Cardiac fibroblast (primary cell): ENCODE measurements around the gene PDGFC.
"Not testable (repeated sequence)": the region's sequence is repeated elsewhere in the genome, so short reads cannot be mapped to it uniquely, and the experiment has no call there.

Experiments
- DNase-seq, 2 donors: peaks; one replicate each; pipeline versions ENCODE4 v3.0.0 to v3.0.0-alpha.2; 2010; ENCODE audit warnings: low read depth in 2 of 2
- H3K4me3 ChIP-seq, 2 donors: replicated peaks in 1 of 2; 1 replicate in 1 of 2; 2 replicates in 1 of 2; pipeline ENCODE4 v1.5.1; 2011; ENCODE audit warnings: low read depth in 2 of 2, low read length in 2 of 2, mild to moderate bottlenecking in 2 of 2, moderate library complexity in 1 of 2
- TF ChIP-seq, protein P1 (sequence below): IDR thresholded peaks from one replicate; pipeline ENCODE4 v1.5.1; 2011; ENCODE audit warnings: low read depth, mild to moderate bottlenecking, low read length, inconsistent platforms

The PDGFC gene

DNA sequence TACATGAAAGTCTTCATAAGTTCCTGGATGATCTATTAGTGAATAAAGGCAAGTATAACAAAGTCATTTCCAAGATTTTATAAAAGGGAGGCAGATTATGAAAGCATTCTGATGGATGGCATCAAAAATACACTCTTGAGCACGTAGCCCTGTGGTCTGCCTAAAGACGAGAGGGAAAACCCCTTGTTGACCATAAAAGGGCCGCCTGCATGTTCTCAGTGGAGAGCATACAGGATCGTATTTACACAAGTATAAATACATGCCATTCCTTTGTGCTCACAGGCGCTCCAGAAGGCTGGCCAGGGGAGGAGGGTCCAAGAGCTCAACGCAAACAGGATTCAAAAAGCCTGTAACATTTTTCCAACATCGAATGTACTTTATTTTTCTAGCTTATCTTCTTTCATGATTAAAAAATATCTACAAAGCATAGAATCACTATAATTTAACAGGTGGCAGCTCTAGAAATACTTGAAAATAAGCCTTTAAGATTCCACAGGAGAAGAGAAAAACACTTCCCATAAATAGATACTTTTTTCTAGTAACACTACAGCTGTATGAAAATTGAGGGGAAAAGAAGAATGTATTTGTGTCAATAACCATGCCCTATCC lies 29.6 kb downstream of the PDGFC start:
- DNase-seq = peak; percentile 81 to 97
- TF ChIP-seq, protein P1, sequence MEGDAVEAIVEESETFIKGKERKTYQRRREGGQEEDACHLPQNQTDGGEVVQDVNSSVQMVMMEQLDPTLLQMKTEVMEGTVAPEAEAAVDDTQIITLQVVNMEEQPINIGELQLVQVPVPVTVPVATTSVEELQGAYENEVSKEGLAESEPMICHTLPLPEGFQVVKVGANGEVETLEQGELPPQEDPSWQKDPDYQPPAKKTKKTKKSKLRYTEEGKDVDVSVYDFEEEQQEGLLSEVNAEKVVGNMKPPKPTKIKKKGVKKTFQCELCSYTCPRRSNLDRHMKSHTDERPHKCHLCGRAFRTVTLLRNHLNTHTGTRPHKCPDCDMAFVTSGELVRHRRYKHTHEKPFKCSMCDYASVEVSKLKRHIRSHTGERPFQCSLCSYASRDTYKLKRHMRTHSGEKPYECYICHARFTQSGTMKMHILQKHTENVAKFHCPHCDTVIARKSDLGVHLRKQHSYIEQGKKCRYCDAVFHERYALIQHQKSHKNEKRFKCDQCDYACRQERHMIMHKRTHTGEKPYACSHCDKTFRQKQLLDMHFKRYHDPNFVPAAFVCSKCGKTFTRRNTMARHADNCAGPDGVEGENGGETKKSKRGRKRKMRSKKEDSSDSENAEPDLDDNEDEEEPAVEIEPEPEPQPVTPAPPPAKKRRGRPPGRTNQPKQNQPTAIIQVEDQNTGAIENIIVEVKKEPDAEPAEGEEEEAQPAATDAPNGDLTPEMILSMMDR = no peak
- no peak overlapping the region for H3K4me3 ChIP-seq

DNA sequence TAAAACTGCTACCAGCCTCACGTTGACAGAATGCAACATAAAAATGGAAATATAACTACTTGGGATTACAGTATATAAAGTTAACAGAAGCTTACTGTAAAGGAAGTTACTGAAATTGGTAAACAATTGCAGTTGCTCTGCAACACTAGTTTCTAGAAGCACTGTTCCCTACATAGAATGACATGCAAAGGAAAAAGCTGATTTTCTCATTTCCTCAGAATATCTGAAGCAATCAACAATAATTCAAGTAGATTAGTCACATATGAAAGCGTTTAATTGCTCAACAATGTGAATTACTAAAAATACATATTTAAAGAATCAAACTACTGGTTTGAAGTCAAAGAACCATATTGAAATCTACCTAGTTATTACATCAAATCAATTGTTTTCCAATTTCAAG lies 31.8 kb downstream of the PDGFC start:
- TF ChIP-seq, protein P1 = no peak
- H3K4me3 ChIP-seq = no peak overlapping the region

DNA sequence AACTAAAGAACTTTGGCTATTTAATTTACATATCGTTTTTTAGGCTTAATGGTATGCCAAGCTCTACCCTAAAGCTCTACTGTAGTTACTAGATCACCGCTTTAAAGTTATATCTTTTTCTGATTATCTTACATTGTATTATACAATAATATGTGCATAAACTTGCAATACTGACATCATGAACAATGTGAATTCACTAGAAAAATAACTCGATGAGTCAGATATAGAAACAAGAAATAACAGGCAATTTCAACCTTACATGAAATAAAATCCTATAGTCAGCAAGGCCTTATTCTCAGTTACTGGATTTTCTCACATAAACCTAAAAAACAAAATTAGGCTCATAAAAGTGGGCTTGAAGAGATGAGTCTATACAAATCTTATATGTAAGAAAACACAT lies 32.5 kb downstream of the PDGFC start:
- DNase-seq = peak in 1 of 2 donors; percentile 52
- TF ChIP-seq, protein P1 = no peak
- no peak overlapping the region for H3K4me3 ChIP-seq

More for the DNA sequence above, 31.8 kb downstream of the PDGFC start:
- DNase-seq = peak in 1 of 2 donors; percentile 66

DNA sequence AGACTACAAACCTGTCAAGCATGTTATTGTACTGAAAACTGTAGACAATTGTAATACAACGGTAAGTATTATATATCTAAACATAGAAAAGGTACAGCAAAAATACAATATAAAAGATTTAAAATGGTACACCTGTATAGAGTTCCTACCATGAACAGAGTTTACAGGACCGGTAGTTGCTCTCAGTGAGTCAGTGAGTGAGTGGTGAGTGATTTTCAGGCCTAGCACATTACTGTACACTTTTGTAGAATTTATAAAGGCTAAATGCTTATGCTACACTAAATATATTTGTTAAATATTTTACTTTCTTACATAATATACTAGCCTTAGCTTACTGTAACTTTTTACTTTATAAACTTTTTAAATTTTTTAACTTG lies 37.4 kb downstream of the PDGFC start:
- no peak for DNase-seq
- TF ChIP-seq, protein P1 = no peak
- no peak overlapping the region for H3K4me3 ChIP-seq

DNA sequence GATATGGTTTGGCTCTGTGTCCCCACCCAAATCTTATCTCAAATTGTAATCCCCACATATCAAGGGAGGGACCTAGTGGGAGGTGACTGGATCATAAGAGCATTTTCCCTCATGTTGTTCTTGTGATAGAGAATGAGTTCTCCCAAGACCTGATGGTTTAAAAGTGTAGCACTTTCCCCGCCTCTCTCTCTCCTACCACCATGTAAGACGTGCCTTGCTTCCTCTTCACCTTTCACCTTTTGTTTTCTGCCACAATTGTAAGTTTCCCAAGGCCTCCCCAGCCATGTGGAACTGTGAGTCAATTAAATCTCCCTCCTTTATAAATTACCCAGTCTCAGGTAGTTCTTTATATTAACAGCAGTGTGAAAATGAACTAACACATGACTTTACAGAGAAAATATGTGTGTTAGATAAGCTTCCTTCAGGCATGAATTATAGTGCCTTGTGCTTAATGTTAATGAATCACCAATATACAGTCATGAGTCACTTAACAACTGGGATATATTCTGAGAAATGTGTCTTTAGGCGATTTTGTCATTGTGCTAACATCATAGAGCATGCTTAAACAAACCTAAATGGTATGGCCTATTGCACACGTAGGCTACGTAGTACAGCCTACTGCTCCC lies 37.9 kb downstream of the PDGFC start:
- H3K4me3 ChIP-seq = no peak overlapping the region
- DNase-seq = peak; percentile 49 to 84
- TF ChIP-seq, protein P1 = no peak

DNA sequence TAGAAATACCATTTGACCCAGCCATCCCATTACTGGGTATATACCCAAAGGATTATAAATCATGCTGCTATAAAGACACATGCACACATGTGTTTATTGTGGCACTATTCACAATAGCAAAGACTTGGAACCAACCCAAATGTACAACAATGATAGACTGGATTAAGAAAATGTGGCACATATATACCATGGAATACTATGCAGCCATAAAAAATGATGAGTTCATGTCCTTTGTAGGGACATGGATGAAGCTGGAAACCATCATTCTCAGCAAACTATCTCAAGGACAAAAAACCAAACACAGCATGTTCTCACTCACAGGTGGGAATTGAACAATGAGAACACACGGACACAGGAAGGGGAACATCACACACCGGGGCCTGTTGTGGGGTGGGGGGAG lies 39.2 kb downstream of the PDGFC start:
- not testable (repeated sequence) for DNase-seq

DNA sequence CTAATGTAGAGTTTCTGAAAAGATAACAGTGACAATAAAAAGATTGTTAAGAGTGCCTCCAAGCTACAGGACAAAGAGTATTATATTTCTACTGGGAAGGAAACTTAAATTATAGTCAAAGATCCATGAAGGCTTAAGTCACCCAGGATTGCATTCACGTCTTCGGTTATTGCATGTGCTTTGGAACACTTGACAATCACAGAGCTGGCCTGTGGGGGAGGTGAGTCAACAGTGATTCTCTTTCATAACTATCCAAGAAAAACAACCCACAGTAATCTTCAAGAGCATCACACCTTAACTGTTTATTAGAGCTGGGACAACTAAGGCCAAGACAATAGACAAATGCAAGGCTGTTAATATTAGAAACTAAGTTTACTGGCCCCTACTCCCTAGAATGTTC lies 40.3 kb downstream of the PDGFC start:
- H3K4me3 ChIP-seq = no peak overlapping the region
- TF ChIP-seq, protein P1 = no peak
- DNase-seq = peak; percentile 66 to 93

More for the DNA sequence above, 39.2 kb downstream of the PDGFC start:
- H3K4me3 ChIP-seq = not testable (repeated sequence)
